Measurements from ENCODE around the gene CDKN2AIPNL. TPM values are rescaled to one million over a fixed set of nuclear protein-coding genes. Genes with fewer than 3 reads are reported as not detected.

The CDKN2AIPNL gene
- polyA plus RNA-seq, 1 of the 3 experiments (the other 2 are of a cell fraction): 23.3 TPM

DNA sequence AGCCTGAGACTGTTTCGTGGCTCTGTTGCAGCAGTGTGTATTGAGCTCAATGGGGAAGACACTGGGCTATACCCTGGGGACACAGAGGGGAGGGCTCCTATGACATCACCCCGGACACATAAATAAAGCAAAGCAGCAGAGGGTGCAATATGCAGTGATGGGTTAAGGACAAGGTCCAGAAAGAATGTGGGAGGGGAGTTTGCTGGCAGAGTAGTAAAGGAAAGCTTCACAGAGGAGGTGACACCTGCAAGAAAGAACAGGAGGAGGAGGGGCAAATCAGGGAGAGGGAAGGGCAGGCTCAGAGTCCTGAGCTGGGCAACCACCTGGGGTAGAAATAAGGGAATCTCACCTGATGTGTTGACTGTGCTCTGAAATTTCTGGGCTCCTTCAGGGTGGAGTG is 35.3 kb upstream of the CDKN2AIPNL start:
- ChIA-PET CTCF (interaction anchor here (2.5 kb wide), 1 partner anchor 19 kb away, joined by 6 read pairs; no protein-coding TSS in a partner anchor), POLR2A (no interaction called here)
- H3F3A ChIP-seq (replicated peaks; ENCODE audit: insufficient read depth): peaks cover 4% of the 10 kb centered on the region
- H3K9me2 ChIP-seq: no peaks in the 10 kb centered on the region
- no peak overlapping the region for H3K27ac ChIP-seq (ENCODE audit: low read depth in 2 of 2, low read length in 1 of 2)
- TF ChIP-seq, protein P1, sequence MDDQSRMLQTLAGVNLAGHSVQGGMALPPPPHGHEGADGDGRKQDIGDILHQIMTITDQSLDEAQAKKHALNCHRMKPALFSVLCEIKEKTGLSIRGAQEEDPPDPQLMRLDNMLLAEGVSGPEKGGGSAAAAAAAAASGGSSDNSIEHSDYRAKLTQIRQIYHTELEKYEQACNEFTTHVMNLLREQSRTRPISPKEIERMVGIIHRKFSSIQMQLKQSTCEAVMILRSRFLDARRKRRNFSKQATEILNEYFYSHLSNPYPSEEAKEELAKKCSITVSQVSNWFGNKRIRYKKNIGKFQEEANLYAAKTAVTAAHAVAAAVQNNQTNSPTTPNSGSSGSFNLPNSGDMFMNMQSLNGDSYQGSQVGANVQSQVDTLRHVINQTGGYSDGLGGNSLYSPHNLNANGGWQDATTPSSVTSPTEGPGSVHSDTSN (IDR thresholded peaks at IDR 0.05): no peak
- no peak for TF ChIP-seq ZBTB33 (IDR thresholded peaks at IDR 0.05; ENCODE audit: borderline replicate concordance, low read depth)
- no peak overlapping the region for H3K4me2 ChIP-seq
- no peaks in the 10 kb centered on the region for H3K9me3 ChIP-seq
- no peak overlapping the region for H3K4me3 ChIP-seq (ENCODE audit: low read depth in 2 of 2, low read length in 1 of 2)
- no peak overlapping the region for H3K9ac ChIP-seq
- no peaks in the 10 kb centered on the region for H3K36me3 ChIP-seq (replicated peaks in 1 of 2; ENCODE audit: control insufficient read depth in 1 of 2, insufficient read depth in 2 of 2, low read length in 1 of 2)
- no peaks in the 10 kb centered on the region for H4K20me1 ChIP-seq (ENCODE audit: insufficient read depth)
- no peak for DNase-seq
- H3K4me1 ChIP-seq (ENCODE audit: control insufficient read depth in 1 of 2, insufficient read depth in 2 of 2, low read depth in 1 of 2, low read length in 1 of 2): peaks cover 0 to 8% of the 10 kb centered on the region in 2 experiments; a peak in 1 of 4 replicates
- no peaks in the 10 kb centered on the region for H3K79me2 ChIP-seq (ENCODE audit: insufficient read depth)
- 40% methylated on average over 2 of the region's 2 CpGs for WGBS (ENCODE audit: low lambda C conversion rate)
- no peaks in the 10 kb centered on the region for H3K27me3 ChIP-seq (ENCODE audit: insufficient read depth)
- no peak overlapping the region for H2AFZ ChIP-seq (ENCODE audit: low read depth)

DNA sequence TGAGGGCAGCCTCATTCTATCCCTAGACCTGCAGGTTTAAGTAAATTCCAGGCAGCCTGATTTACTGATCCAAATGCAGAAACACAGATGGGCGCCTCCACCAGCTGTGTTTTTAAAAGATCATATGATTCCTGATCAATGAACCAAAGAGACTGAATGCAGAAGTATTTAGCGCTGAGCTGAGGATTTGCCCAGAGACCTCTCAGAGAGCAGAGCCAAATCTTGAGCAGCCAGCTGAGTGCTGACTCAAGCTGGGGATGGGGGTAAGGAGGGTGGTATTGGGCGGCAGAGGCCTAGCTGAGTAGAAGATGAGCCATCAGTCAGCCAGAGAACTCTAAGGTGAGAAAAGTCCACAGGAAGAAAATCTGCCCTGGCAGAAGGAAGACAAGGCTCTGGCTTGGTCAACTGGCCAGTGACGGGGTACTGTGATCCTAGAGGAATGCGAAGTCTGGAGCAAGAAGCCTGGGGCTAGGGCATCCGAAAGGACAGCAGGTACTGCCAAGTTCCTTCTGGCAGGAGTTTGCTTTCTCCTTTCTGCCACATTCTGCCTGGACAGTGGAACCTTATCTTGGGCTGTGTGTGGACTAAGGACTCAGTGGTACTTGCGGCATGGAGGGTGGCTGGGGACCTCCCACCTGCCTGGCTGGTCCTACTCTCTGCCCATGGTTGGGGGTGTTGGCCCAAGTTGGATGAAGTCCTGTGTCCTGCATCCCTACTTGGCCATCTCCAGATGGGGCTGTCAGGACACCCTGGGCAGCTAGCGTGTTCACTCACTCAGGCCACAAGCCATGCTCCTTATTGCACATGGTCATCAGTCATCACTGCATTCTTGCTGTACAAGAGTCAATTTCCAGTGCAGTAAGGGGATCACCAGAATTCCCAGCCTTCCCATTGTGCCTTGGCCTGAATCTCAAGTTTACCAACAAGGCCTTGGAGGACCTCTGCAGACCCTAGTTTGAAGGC is 34.5 kb upstream of the CDKN2AIPNL start:
- Histone ChIP-seq H2AFZ (ENCODE audit: low read depth) (no peak overlapping the region), H3F3A (replicated peaks; ENCODE audit: insufficient read depth) (no peaks in the 10 kb centered on the region), H4K20me1 (ENCODE audit: insufficient read depth) (no peaks in the 10 kb centered on the region), H3K4me3 (ENCODE audit: low read depth in 2 of 2, low read length in 1 of 2) (no peak overlapping the region), H3K4me1 (ENCODE audit: control insufficient read depth in 1 of 2, insufficient read depth in 2 of 2, low read depth in 1 of 2, low read length in 1 of 2) (peaks cover 0 to under 1% of the 10 kb centered on the region in 2 experiments; a peak in 1 of 4 replicates), H3K27ac (ENCODE audit: low read depth in 2 of 2, low read length in 1 of 2) (no peak overlapping the region), H3K9ac (no peak overlapping the region), H3K9me2 (no peaks in the 10 kb centered on the region), H3K4me2 (no peak overlapping the region), H3K79me2 (ENCODE audit: insufficient read depth) (no peaks in the 10 kb centered on the region), H3K9me3 (no peaks in the 10 kb centered on the region), H3K27me3 (ENCODE audit: insufficient read depth) (no peaks in the 10 kb centered on the region), H3K36me3 (replicated peaks in 1 of 2; ENCODE audit: control insufficient read depth in 1 of 2, insufficient read depth in 2 of 2, low read length in 1 of 2) (no peaks in the 10 kb centered on the region)
- ChIA-PET POLR2A (no interaction called here), CTCF (interaction anchor here (0.9 kb wide), 1 partner anchor 35 kb away, joined by 3 read pairs; the partner anchor contains the start of gene CDKN2AIPNL)
- 87% methylated on average over 7 of the region's 8 CpGs for WGBS (ENCODE audit: low lambda C conversion rate)
- TF ChIP-seq, protein P2, sequence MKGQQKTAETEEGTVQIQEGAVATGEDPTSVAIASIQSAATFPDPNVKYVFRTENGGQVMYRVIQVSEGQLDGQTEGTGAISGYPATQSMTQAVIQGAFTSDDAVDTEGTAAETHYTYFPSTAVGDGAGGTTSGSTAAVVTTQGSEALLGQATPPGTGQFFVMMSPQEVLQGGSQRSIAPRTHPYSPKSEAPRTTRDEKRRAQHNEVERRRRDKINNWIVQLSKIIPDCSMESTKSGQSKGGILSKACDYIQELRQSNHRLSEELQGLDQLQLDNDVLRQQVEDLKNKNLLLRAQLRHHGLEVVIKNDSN (IDR thresholded peaks at IDR 0.05; ENCODE audit: borderline replicate concordance, low read depth): no peak
- TF ChIP-seq RFX5 (IDR thresholded peaks at IDR 0.05; ENCODE audit: low read length) (no peak), YY1 (IDR thresholded peaks at IDR 0.05; ENCODE audit: low read depth) (no peak), JUND (IDR thresholded peaks at IDR 0.05) (no peak), NFIC (IDR thresholded peaks at IDR 0.05; ENCODE audit: borderline replicate concordance) (no peak), GABPA (IDR thresholded peaks at IDR 0.05; ENCODE audit: low read depth) (no peak), TEAD4 (IDR thresholded peaks at IDR 0.05; ENCODE audit: borderline replicate concordance, insufficient read depth) (no peak), FOXM1 (IDR thresholded peaks at IDR 0.05; ENCODE audit: low read depth) (no peak), RCOR1 (IDR thresholded peaks at IDR 0.05; ENCODE audit: low read length) (no peak)
- no peak for DNase-seq

Data from SK-N-SH (cell line).